ENCODE measurements around the gene PDE10A.
"Not testable (repeated sequence)": the region's sequence is repeated elsewhere in the genome, so short reads cannot be mapped to it uniquely, and the experiment has no call there.

The PDE10A gene

GRCh38 chr6:165580136-165580535 is 82.9 kb downstream of the PDE10A start:
- no peak for DNase-seq

- DNase-seq: no peak
Measured at GRCh38 chr6:165579151-165579550, 83.9 kb downstream of the PDE10A start.

GRCh38 chr6:165577556-165577955 is 85.5 kb downstream of the PDE10A start:
- DNase-seq: no peak

- no peak for DNase-seq
Measured at GRCh38 chr6:165575158-165575549, 87.9 kb downstream of the PDE10A start.

DNA sequence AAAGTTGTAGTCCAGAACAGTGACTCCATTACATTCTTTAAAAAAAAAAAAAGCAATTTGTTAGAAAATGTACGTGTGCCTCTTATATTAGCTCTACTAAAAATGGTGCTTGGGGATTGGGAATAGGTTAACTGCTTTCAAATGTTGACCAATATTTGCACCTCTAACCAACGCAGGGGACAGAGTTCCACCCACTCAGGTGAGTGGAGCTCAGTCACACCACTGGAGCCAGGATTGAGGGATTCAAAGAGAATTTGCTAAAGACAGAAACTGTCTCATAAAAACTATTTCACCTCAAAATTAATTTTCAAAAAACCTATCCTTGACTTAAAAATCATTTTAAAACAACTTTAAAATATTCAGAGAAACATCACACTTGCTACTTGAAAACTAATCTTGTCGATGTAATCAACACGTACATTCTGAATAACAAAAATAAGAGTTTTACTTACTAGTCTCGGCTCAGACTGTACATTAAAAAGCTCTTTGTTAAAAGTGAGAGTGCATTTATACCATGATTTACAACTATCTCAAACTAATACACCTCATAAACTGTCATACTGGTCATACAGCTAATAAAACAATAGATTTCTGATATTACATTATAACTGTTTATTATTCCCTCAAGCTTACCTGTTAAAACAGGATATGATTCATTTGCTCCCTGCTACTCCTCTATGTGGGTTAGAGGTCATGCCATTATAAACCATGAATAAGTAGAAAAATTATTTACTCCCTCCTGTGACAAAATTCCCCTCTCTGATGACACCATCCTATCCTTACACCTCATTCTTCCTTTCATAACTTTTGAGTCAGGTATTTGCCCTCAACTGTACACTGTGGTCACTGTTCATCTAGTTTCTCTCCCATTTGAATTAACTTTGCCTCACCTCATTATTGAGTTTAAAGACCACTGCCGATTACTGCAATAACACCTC is 88.6 kb downstream of the PDE10A start:
- DNase-seq: no peak

DNA sequence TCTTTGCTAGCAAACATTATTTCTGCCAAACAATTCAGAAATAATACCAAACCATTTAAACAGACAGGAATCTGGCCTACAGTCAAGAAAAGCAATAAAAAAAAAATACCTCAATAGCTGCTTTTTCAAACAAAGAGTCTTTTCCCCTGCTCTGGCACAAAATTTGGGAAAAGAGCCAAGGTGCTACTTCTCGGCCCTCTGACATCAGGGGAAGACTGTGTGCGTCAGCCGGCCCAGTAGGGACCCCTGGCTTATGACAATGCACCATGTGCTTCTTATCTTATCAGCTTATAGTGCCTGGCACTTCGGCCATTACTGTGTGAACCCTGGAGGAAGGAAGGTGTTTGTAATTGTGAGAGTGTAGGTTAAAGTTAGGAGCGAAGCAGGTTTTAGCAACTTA is 89.4 kb downstream of the PDE10A start:
- no peak for DNase-seq

GRCh38 chr6:165571721-165572132 is 91.3 kb downstream of the PDE10A start:
- no peak for DNase-seq

GRCh38 chr6:165571068-165571682 is 91.9 kb downstream of the PDE10A start:
- no peak for DNase-seq

DNA sequence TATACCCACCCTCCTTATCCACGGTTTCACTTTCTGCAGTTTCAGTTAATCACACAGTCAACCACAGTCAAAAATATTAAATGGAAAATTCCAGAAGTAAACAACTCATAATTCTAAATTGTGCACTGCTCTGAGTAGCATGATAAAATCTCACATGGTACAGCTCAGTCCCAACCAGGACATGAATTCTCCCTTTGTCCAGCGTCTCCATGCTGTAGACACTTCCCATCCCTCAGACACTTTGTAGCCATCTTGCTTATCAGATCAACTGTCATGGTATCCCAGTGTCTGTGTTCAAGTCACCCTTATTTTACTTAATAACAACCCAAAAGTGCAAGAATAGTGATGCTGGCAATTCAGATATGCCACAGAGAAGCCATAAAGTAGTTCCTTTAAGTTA is 94.7 kb downstream of the PDE10A start:
- no peak for DNase-seq

DNA sequence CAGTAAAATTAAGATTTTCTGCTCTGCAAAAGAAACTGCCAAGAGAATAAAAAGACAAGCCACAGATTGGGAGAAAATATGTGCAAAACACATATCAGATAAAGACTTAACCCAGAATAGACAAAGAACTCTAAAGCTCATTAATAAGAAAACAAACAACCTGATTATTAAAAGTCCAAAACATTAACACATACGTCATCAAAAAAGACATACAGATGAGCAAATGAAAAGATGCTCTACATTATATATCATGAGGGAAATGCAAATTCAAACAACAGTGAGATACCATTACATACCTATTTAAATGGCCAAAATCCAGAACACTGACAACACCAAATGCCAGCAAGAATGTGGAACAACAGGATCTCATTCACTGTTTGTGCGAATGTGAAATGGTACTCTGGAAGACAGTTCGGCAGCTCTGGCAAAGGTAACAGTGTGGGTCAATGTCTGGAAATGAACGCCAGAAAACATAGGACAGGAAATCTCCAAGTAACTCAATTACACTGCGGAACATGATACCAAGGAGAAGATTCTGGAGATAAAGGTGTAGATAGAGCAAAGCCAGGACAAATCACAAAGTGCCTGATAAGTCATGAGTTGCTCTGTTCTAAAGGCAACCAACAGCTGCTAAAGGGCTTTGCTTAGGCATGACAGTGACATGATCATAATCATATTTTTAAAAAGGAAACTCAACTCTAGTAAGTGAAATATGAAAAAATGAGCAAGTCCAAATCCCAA is 96.8 kb downstream of the PDE10A start:
- DNase-seq: no peak

GRCh38 chr6:165562421-165563090 is 100.5 kb downstream of the PDE10A start:
- no peak for DNase-seq

DNA sequence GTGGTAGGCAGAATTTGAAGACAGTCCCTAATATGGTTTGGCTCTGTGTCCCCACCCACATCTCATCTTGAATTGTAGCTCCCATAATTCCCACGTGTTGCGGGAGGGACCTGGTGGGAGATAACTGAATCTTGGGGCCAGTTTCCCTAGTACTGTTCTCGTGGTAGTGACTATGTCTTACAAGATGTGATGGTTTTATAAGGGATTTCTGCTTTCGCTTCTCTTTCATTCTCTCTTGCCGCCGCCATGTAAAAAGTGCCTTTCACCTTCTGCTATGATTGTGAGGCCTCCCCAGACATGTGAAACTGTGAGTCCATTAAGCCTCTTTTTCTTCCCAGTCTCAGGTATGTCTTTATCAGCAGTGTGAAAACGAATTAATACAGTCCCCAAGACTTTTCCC is 103.4 kb downstream of the PDE10A start:
- no peak for DNase-seq

DNA sequence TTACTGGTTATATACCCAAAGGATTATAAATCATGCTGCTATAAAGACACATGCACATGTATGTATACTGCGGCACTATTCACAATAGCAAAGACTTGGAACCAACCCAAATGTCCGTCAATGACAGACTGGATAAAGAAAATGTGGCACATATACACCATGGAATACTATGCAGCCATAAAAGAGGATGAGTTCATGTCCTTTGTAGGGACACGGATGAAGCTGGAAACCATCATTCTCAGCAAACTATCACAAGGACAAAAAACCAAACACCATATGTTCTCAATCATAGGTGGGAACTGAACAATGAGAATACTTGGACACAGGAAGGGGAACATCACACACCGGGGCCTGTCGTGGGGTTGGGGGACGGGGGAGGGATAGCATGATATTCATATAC is 104.9 kb downstream of the PDE10A start:
- DNase-seq: not testable (repeated sequence)

DNA sequence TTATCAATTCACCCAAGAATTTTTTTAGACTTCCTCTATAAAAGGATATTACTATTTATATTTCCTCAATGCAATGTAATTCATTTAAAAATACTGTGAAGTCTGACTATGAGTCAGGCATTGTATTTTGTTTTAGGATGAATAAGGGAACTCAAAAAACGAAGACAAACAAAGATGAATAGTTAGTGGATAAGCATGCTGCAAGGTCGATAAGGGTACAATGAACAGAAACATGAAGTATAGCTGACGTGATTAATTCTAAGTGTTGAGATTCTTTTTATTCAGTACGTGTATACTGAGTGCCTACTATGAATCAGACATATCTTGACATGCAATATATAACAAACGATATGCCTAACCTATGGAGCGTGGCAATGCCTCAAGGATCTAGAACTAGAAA is 105.4 kb downstream of the PDE10A start:
- no peak for DNase-seq

- no peak for DNase-seq
Measured at GRCh38 chr6:165556116-165556843, 106.8 kb downstream of the PDE10A start.

GRCh38 chr6:165554644-165555043 is 108.4 kb downstream of the PDE10A start:
- not testable (repeated sequence) for DNase-seq

- no peak for DNase-seq
Measured at GRCh38 chr6:165552248-165552736, 110.7 kb downstream of the PDE10A start.

GRCh38 chr6:165551828-165552227 is 111.2 kb downstream of the PDE10A start:
- DNase-seq: no peak

GRCh38 chr6:165548450-165548849 is 114.6 kb downstream of the PDE10A start:
- DNase-seq: no peak

DNA sequence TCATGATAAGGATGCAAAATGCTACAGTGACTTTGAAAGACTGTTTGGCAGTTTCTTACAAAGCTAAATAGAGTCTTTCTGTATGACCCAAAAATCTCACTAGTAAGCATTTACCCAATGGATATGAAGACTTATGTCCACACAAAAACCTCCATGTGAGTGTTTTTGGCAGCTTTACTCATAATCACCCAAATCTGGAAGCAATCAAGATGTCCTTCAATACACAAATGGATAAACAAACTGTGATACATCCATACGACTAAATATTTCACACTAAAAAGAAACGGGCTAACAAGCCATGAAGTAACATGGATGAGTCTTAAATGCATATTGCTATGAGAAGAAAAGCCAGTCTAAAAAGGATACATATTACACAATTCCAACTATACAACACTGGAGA is 117.2 kb downstream of the PDE10A start:
- no peak for DNase-seq

DNA sequence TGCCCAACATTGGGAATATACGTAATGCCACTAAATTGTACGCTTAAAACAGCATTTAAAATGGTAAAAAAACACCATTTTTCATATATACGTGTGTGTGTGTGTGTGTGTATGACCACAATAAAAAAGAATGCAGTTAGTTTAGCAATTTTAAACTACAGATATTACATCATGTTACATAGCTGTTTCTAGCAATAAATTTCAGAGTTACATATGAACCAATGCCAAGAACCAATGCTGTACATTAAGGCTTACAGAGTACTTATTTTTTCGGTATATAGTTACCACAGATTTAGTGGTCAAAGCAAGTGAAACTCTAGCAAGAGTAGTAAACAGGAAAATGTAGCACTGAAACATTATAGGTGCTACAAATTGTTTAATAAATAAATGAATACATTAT is 119.3 kb downstream of the PDE10A start:
- DNase-seq: no peak

DNA sequence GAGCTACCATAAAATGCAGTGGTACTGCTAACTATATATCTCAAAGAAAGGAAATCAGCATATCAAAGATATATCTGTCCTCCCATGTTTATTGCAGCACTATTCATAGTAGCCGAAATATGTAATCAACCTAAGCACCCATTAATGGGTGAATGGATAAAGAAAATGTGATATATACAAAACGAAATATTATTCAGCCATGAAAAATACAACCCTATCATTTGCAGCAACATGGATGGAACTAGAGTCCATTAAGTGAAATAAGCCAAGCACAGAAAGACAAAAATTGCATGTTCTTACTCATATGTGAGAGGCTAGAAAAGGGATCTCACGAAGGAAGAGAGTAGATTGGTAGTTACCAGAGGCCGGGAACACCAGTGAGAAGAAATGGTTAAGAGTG is 126.1 kb downstream of the PDE10A start:
- DNase-seq: no peak
